ENCODE results near the gene SEC14L6.
"Not testable (repeated sequence)": the region's sequence is repeated elsewhere in the genome, so short reads cannot be mapped to it uniquely, and the experiment has no call there.

The SEC14L6 gene

DNA sequence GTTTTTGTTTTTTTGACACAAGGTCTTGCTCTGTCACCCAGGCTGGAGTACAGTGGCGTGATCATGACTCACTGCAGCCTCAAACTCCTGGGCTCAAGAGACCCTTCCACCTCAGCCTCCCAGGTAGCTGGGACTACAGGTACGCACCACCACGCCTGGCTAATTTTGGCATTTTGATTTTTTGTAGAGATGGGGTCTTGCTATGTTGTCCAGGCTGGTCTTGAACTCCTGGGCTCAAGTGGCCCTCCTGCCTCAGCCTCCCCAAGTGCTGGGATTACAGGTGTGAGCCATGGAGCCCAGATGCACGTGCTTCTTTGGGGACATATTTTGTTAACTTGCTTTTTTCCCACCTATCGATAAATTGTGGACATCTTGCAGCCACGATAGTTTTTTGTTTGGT, 20.7 kb upstream of the SEC14L6 start:
- no CpG with 5 or more reads among the region's 6 CpGs for WGBS (ENCODE audit: insufficient coverage, insufficient read length)
- not testable (repeated sequence) for H3K9me3 ChIP-seq (ENCODE audit: control insufficient read depth, insufficient read depth, low read length); H3K36me3 ChIP-seq (ENCODE audit: control insufficient read depth, insufficient read depth, low read length); H3K4me3 ChIP-seq (ENCODE audit: low read length); H3K27me3 ChIP-seq (ENCODE audit: control insufficient read depth, insufficient read depth, low read length); H3K27ac ChIP-seq (ENCODE audit: low read length); DNase-seq (ENCODE audit: low read depth, low spot score); H3K4me1 ChIP-seq (ENCODE audit: control insufficient read depth, insufficient read depth, low read length)

DNA sequence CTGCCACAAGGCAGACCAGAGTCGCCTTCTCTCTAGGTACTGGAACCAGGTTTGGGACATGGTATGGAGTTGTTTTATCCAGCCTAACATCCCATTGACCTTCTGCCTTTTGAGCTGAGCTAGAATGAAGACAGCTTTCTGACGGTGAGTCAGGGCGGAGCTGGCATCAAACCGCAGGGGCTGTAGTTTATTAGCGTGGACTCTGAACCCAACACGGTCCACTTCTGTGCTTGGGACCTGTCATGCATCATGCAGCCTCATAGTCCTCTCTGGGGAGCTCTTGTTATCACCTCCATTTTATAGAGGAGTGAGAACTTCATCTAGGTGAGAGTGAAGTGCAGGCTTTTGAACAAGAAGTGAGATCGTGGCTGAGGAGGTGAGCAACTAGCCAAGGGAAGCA, 19.6 kb upstream of the SEC14L6 start:
- H3K4me1 ChIP-seq (ENCODE audit: control insufficient read depth, insufficient read depth, low read length): peaks cover 10% of the 10 kb centered on the region
- H3K36me3 ChIP-seq (ENCODE audit: control insufficient read depth, insufficient read depth, low read length): no peaks in the 10 kb centered on the region
- H3K27me3 ChIP-seq (ENCODE audit: control insufficient read depth, insufficient read depth, low read length): no peaks in the 10 kb centered on the region
- DNase-seq (ENCODE audit: low read depth, low spot score): no peak
- no CpG with 5 or more reads among the region's 7 CpGs for WGBS (ENCODE audit: insufficient coverage, insufficient read length)
- H3K4me3 ChIP-seq (ENCODE audit: low read length): no peak overlapping the region
- H3K27ac ChIP-seq (ENCODE audit: low read length): no peak overlapping the region
- no peaks in the 10 kb centered on the region for H3K9me3 ChIP-seq (ENCODE audit: control insufficient read depth, insufficient read depth, low read length)

GRCh38 chr22:30565341-30565740, 18.8 kb upstream of the SEC14L6 start:
- no peaks in the 10 kb centered on the region for H3K9me3 ChIP-seq (ENCODE audit: control insufficient read depth, insufficient read depth, low read length)
- no peak overlapping the region for H3K4me3 ChIP-seq (ENCODE audit: low read length)
- H3K36me3 ChIP-seq (ENCODE audit: control insufficient read depth, insufficient read depth, low read length): no peaks in the 10 kb centered on the region
- peaks cover 10% of the 10 kb centered on the region for H3K4me1 ChIP-seq (ENCODE audit: control insufficient read depth, insufficient read depth, low read length)
- H3K27me3 ChIP-seq (ENCODE audit: control insufficient read depth, insufficient read depth, low read length): no peaks in the 10 kb centered on the region
- WGBS (ENCODE audit: insufficient coverage, insufficient read length): no CpG with 5 or more reads among the region's 4 CpGs
- no peak for DNase-seq (ENCODE audit: low read depth, low spot score)
- no peak overlapping the region for H3K27ac ChIP-seq (ENCODE audit: low read length)

DNA sequence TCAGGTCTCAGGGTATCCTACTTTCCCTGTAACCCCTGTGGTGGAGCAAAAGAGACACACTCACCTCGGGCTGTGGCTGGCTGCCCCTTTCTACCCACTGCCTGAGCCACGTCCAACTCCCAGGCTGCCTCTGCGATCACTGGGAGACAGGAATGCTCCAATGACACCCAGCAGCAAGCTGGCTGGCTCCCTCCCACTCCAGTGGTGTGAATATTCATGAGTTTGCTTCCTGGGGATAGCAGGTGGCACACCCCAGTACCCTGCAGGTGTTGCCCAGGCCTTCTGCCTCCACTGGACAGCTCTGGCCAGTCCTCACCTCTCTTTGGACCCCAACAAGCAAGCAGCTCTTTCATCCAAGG, 18.2 kb upstream of the SEC14L6 start:
- no peak overlapping the region for H3K4me3 ChIP-seq (ENCODE audit: low read length)
- DNase-seq (ENCODE audit: low read depth, low spot score): no peak
- H3K9me3 ChIP-seq (ENCODE audit: control insufficient read depth, insufficient read depth, low read length): no peaks in the 10 kb centered on the region
- H3K27me3 ChIP-seq (ENCODE audit: control insufficient read depth, insufficient read depth, low read length): no peaks in the 10 kb centered on the region
- H3K4me1 ChIP-seq (ENCODE audit: control insufficient read depth, insufficient read depth, low read length): peaks cover 10% of the 10 kb centered on the region
- H3K27ac ChIP-seq (ENCODE audit: low read length): no peak overlapping the region
- no CpG with 5 or more reads among the region's 3 CpGs for WGBS (ENCODE audit: insufficient coverage, insufficient read length)
- no peaks in the 10 kb centered on the region for H3K36me3 ChIP-seq (ENCODE audit: control insufficient read depth, insufficient read depth, low read length)

DNA sequence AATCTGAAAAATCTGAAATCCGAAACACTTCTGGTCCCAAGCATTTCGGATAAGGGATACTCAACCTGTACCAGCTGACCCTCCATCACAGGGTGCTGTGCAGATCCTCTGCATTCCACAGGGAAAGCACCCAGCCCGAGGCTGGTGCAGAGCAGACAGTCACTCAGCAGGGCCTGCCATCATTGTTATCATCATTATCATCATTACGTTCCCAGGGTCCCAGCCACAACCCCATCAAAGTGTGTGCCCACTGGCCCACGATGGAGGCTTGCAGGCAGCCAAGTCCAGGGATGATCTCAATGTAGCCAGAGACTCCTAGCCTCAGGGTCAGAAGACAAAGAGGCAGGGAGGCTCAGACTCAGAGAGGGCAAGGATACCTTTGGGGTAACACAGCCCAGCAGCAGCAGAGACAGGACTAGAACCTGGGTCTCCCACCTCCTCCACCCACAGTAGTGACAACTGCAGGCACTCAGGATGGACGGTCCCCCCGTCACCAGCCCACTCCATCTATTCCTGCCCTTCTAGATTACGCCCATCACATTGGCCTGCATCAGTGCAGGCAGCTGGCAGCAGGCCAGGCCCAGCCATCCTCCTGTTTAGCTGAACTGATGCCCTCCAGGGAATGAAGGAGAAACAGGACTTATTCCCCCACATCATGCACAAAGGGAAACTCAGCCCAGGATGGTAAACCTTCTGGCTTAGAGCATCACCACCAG, 17.7 kb upstream of the SEC14L6 start:
- DNase-seq (ENCODE audit: low read depth, low spot score): no peak
- H3K27ac ChIP-seq (ENCODE audit: low read length): no peak overlapping the region
- no peak overlapping the region for H3K4me3 ChIP-seq (ENCODE audit: low read length)
- no peaks in the 10 kb centered on the region for H3K27me3 ChIP-seq (ENCODE audit: control insufficient read depth, insufficient read depth, low read length)
- WGBS (ENCODE audit: insufficient coverage, insufficient read length): no CpG with 5 or more reads among the region's 8 CpGs
- peaks cover 10% of the 10 kb centered on the region for H3K4me1 ChIP-seq (ENCODE audit: control insufficient read depth, insufficient read depth, low read length)
- no peaks in the 10 kb centered on the region for H3K9me3 ChIP-seq (ENCODE audit: control insufficient read depth, insufficient read depth, low read length)
- H3K36me3 ChIP-seq (ENCODE audit: control insufficient read depth, insufficient read depth, low read length): no peaks in the 10 kb centered on the region

GRCh38 chr22:30562366-30562765, 15.8 kb upstream of the SEC14L6 start:
- WGBS (ENCODE audit: insufficient coverage, insufficient read length): no CpG with 5 or more reads among the region's 6 CpGs
- Histone ChIP-seq H3K4me3 (ENCODE audit: low read length) (no peak overlapping the region), H3K27ac (ENCODE audit: low read length) (no peak overlapping the region), H3K9me3 (ENCODE audit: control insufficient read depth, insufficient read depth, low read length) (no peaks in the 10 kb centered on the region), H3K4me1 (ENCODE audit: control insufficient read depth, insufficient read depth, low read length) (peaks cover 10% of the 10 kb centered on the region), H3K27me3 (ENCODE audit: control insufficient read depth, insufficient read depth, low read length) (no peaks in the 10 kb centered on the region), H3K36me3 (ENCODE audit: control insufficient read depth, insufficient read depth, low read length) (no peaks in the 10 kb centered on the region)
- no peak for DNase-seq (ENCODE audit: low read depth, low spot score)

- no peak overlapping the region for H3K4me3 ChIP-seq (ENCODE audit: low read length)
Measured at GRCh38 chr22:30561402-30562189, 15.1 kb upstream of the SEC14L6 start.

GRCh38 chr22:30560643-30561202, 14.2 kb upstream of the SEC14L6 start:
- not testable (repeated sequence) for H3K27ac ChIP-seq (ENCODE audit: low read length); H3K9me3 ChIP-seq (ENCODE audit: control insufficient read depth, insufficient read depth, low read length); DNase-seq (ENCODE audit: low read depth, low spot score); H3K36me3 ChIP-seq (ENCODE audit: control insufficient read depth, insufficient read depth, low read length); H3K4me3 ChIP-seq (ENCODE audit: low read length); H3K27me3 ChIP-seq (ENCODE audit: control insufficient read depth, insufficient read depth, low read length)
- H3K4me1 ChIP-seq (ENCODE audit: control insufficient read depth, insufficient read depth, low read length): peaks cover 10% of the 10 kb centered on the region
- WGBS (ENCODE audit: insufficient coverage, insufficient read length): no CpG with 5 or more reads among the region's 11 CpGs

More at GRCh38 chr22:30561402-30562189, 15.1 kb upstream of the SEC14L6 start:
- H3K27ac ChIP-seq (ENCODE audit: low read length): no peak overlapping the region
- H3K9me3 ChIP-seq (ENCODE audit: control insufficient read depth, insufficient read depth, low read length): no peaks in the 10 kb centered on the region
- DNase-seq (ENCODE audit: low read depth, low spot score): no peak
- WGBS (ENCODE audit: insufficient coverage, insufficient read length): no CpG with 5 or more reads among the region's 10 CpGs
- H3K4me1 ChIP-seq (ENCODE audit: control insufficient read depth, insufficient read depth, low read length): peaks cover 10% of the 10 kb centered on the region
- no peaks in the 10 kb centered on the region for H3K36me3 ChIP-seq (ENCODE audit: control insufficient read depth, insufficient read depth, low read length)
- no peaks in the 10 kb centered on the region for H3K27me3 ChIP-seq (ENCODE audit: control insufficient read depth, insufficient read depth, low read length)

- H3K4me1 ChIP-seq (ENCODE audit: control insufficient read depth, insufficient read depth, low read length): peaks cover 10% of the 10 kb centered on the region
- H3K27me3 ChIP-seq (ENCODE audit: control insufficient read depth, insufficient read depth, low read length): no peaks in the 10 kb centered on the region
- H3K36me3 ChIP-seq (ENCODE audit: control insufficient read depth, insufficient read depth, low read length): peaks cover 3% of the 10 kb centered on the region; the same call in 1 of the 2 replicates
- H3K27ac ChIP-seq (ENCODE audit: low read length): no peak overlapping the region
- H3K9me3 ChIP-seq (ENCODE audit: control insufficient read depth, insufficient read depth, low read length): no peaks in the 10 kb centered on the region
- H3K4me3 ChIP-seq (ENCODE audit: low read length): no peak overlapping the region
- no peak for DNase-seq (ENCODE audit: low read depth, low spot score)
- no CpG with 5 or more reads among the region's 6 CpGs for WGBS (ENCODE audit: insufficient coverage, insufficient read length)
Measured at GRCh38 chr22:30559889-30560288, 13.3 kb upstream of the SEC14L6 start.

GRCh38 chr22:30557243-30557642, 10.7 kb upstream of the SEC14L6 start:
- Histone ChIP-seq H3K4me1 (ENCODE audit: control insufficient read depth, insufficient read depth, low read length) (peaks cover 6% of the 10 kb centered on the region), H3K9me3 (ENCODE audit: control insufficient read depth, insufficient read depth, low read length) (no peaks in the 10 kb centered on the region), H3K36me3 (ENCODE audit: control insufficient read depth, insufficient read depth, low read length) (peaks cover 5% of the 10 kb centered on the region; the same call in 1 of the 2 replicates), H3K4me3 (ENCODE audit: low read length) (no peak overlapping the region), H3K27ac (ENCODE audit: low read length) (no peak overlapping the region), H3K27me3 (ENCODE audit: control insufficient read depth, insufficient read depth, low read length) (no peaks in the 10 kb centered on the region)
- no CpG with 5 or more reads among the region's 8 CpGs for WGBS (ENCODE audit: insufficient coverage, insufficient read length)
- DNase-seq (ENCODE audit: low read depth, low spot score): no peak
